HCT116 (cell line): ENCODE data around the gene RBM20.

ENCODE experiments used
- EZH2 ChIP-seq: fragments of 200-600 bp; sonication (generic); IDR thresholded peaks from 2 replicates; pipeline ENCODE4 v1.6.1; 2017; ENCODE audit warnings: antibody characterized with exemption, mixed run types
- ZBTB33 ChIP-seq: IDR thresholded peaks from 2 replicates; pipeline ENCODE4 v1.6.1; 2011; ENCODE audit warnings: mild to moderate bottlenecking, low read length, moderate library complexity; ENCODE audit not compliant: insufficient replicate concordance; ENCODE audit errors: extremely low read depth

- TF ChIP-seq ZBTB33 (no peak), EZH2 (no peak)
Measured at GRCh38 chr10:110798340-110798739, 154.2 kb downstream of the RBM20 start.
